SIG-M5 treated with dmso at 0.1 percent for 504 hours (cell line): ENCODE results near the gene TMIGD1.

Source experiments
- DNase-seq: peaks from one replicate; lab custom pipeline; 2025; ENCODE audit not compliant: unreplicated experiment; lab: John Stamatoyannopoulos, UW

Gene TMIGD1

DNA sequence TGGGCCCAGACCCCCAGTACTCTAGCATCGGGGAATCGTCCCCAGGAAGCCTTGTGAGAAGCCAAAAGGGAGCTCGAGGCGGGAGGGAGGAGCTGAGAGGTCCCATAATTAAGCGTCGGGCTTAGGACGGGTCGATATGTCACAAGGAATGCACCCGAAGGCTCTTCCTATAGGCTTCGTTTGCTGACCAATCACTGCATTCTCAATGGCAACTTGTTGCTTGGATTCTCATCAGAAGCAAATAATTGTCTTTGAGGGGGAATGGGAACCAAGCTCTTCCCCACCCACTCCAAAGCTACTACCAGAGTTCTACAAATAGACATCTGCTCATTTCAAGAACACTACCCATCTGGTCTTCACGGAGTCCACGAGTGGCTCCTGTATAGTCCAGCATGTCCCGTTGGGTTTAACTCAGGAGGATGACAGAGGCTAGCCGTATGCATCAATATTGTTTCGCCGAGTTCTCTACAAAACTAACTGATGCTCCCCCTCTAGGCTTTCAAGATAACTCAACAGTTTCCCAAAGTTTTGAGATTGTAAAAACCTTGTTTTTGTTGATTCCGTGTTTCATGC is 41.5 kb downstream of the TMIGD1 start:
- no peak for DNase-seq

DNA sequence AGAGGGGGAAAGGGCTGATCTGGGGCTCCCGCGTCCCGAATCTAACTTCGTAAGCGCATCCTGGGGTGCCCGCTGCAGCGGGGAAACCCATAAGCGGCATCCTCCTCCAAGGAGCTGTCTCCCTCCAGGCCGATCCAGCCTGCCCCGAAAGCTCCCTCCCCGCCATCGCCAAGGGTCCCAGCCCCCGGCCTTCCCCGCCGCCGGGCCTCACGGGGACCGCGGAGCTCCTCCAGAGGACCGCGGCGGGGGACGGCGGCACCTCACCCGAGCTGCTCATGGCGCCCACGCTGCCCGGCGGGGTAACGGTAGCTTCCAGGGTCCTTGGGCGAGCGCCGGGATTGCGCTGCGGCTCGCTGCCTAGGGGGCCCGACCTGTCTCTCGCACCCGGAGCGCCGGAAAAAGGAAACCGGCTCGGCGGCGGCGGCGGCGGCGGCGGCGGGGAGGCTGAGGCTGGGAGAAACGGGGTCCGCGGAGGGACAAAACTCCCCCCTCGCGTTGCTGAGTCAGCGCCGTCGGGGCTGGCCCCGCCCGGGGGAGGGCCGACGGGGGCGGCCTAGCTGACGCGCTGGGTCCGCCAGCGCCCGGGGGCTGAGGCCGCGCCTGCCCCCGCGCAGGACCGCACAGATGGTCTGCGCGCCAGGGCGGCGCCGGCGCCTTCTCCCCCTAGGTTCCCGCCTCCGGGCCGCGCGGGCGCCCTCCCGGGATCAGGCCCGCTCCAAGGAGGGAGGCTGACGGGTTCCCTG is 42.1 kb downstream of the TMIGD1 start, which contains the start of gene BLMH:
Gene BLMH, minus strand, starts transcription at position 402 of the 743 bp plus-strand sequence. Its CDS starts 125 bp downstream, at position 277.
- DNase-seq: peak; percentile 67

DNA sequence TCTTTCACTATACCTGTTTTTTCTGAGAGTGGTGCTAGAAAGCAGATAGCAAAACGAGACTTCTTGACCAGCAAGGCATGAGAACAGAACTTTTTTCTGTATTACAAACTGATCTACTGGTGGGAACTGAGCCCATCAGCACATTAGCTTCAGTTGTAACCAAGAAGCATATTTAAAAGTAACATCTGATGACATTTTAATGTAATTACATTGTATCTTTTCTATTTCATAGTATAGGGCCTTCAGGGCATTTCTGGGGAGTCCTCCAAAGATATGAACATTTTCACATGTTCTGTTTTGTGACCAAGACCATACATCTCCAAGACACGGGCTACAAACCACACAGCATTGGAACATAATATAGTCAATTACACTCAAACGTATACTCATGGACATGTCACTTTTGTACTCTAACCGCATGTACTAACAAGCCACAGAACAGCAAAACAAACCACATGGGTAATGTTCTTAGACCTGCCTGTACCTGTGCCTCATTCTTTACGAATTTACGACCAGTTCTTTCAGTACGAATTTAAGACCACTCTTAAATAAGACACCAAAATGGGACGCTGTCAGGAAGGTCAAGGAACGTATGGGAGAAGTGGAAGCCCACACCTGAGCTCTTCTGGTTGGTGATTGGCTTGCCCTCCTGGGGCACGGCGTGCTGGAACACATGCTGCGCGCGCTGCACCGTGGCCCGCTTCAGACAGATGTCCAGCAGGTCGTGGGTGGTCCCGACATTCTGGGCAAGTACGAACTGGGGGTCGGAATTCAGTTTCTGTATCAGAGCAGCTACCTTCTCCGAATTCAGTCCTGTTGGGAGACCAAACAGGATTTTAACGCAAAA is 42.9 kb downstream of the TMIGD1 start:
- DNase-seq: no peak

DNA sequence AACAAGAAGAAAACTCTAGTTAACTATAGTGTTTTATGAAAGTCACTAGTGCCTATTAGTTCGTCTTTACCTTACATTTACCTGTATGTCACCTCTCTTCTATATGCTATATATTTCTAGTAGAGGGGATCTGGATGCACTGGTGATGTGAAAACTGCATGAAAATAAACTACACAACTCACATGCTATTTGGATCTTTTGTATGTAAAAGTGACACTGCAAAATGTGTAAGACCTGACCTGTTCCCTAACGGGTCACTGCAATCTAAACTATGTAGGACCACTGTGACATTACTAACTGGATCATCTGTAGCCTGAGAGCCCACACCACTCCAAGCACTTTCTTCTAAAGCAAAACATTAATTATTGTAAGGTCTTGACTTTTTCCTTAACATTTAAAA is 43.8 kb downstream of the TMIGD1 start:
- DNase-seq: no peak

DNA sequence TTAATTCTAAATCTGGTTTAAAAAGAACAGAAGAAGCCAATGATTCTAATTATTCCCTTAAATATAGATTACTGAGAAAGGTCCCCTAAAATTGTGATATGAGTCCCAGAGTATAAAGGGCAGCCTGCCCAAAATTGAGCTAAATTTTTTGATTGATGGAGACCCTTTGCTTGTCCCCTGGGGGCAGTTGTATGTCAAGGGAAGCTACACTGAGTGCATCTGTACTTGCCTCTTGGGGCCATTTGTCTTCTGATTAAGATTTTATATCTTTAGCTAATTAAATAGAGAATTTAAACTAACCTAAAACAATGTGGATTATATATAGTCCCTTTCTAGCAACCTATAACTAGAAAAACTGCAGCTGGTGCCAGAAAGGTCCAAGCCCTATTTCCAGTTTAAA is 54.7 kb downstream of the TMIGD1 start:
- no peak for DNase-seq

DNA sequence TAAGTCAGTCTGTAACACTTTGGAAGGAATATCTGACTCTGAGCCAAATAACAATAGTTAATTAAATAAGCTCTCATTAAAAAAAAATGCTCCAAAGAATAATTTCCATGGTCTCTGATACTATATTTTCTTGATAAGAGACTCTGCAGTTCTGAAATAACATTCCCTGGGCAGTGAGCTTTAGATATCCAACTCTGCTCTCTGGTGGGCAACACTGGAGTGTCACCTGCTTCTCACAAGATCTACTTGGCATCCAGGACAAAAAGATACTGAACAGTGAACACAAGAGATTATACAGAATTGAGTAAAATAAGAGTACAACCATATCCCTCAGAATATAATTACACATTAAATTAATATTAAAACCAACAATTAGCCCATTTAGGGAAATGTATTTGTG is 55.8 kb downstream of the TMIGD1 start:
- no peak for DNase-seq

DNA sequence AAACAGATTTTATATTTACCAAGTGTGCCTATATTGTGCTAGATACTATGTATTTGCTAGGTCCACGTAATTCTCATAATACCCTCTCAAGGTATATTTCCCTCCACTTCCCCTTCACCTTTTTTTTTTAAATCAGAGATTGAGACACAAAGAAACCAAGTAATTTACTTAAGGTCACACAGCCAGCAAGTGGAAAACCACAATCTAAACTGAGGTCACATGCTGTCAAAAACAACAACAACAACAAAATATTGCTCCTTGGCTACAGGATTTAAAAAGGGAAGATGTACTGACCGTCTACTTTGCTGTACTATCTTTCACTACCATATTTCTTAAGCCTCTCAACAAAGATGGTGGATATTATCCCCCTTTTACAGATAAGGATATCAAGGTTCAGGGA is 57.9 kb downstream of the TMIGD1 start:
- DNase-seq: no peak

DNA sequence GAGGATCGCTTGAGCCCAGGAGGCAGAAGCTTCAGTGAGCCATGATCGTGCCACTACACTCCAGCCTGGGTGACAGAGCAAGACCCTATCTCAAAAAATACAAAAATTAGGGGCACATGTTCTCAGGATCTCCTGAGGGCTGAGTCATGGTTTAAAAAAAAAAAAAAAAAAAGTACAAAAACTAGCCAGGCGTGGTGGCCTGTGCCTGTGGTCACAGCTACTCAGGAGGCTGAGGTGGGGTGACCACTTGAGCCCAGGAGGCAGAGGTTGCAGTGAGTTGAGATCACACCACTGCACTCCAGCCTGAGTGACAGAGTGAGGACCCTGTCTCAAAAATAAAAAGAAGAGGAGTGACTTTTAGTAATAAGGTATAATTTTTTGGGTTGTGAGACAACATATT is 59.0 kb downstream of the TMIGD1 start:
- DNase-seq: no peak

DNA sequence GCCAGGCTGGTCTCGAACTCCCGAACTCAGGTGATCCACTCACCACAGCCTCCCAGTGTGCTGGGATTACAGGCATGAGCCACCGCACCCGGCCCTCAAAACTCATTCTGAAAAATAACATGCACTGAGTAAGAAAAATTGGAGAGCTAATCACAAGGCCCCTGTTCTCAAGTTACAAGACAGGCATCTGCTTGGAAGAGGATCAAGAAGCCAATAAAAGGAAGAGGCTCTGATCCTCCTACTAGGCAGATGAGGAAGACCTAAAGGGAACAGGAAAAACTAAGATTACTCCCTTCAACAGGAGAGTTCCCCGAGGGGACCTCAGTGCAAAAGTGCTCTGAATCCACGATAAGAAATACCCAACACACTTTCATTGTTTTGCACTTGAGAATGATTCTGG is 60.5 kb downstream of the TMIGD1 start:
- no peak for DNase-seq

DNA sequence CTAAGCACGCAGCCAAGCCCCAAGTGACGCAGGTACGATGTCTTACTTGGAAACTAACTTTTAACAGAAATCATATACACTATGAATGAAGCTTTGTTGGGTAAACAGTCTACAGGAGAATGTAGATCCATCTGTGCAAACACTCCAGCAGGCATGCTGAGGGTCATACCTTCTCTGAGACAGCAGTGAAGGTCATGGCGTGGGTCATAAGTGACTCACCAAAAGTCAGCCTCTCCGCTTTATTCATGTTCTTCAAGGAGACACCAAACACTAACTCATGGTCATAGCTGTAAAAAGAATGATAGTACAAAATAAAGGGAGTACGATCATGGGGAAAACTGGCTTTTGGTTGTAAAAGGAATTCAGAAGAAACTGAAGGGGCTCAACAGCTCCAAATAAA is 62.8 kb downstream of the TMIGD1 start:
- no peak for DNase-seq

DNA sequence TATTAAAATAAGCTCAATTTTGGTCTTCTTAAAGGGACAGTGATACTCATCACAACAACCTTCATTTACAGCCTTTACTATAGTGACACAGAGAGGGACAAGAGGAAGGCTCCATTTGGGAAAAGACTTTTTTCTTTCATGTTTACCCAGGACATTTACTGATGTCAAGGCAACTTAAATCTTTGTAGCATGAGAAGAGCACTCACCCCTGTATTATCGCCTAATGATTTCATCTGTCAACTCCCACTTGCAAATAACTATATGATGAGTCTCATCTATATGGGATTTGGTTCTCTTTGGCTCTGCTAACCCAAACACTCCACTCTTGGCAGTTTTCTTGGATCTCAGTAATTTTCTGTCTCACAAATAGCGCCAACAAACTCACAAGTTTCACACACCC is 66.2 kb downstream of the TMIGD1 start:
- DNase-seq: no peak
